ENCODE measurements around the gene FAM114A2.

The FAM114A2 gene

DNA sequence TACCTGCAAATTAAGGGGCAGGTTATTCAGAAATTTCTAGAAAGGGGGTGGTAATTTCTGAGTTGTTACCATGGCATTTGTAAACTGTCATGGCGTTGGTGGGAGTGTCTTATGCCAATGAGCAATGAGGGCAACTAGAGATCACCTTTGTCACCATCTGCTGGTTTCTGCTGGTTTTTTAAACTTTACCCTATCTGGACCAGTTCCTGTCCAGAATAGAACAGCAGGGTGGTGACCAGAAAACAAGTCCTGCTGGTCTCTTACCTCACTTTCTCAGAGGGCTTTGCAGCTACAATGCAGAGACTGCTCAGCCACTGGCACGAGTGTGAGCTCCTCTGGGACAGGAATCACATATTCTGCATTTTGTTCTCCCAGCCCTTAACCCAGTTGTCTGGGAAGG is 51.4 kb downstream of the FAM114A2 start:
- Histone ChIP-seq H3K4me1 (ENCODE audit: control insufficient read depth, insufficient read depth, low read length) (no peaks in the 10 kb centered on the region), H3K4me3 (ENCODE audit: low read depth, low read length) (no peak overlapping the region), H3K27me3 (ENCODE audit: control insufficient read depth, insufficient read depth, low read length) (no peaks in the 10 kb centered on the region), H3K9me3 (ENCODE audit: control insufficient read depth, insufficient read depth, low read depth, low read length) (no peaks in the 10 kb centered on the region), H3K27ac (ENCODE audit: low read depth, low read length) (no peak overlapping the region), H3K9ac (ENCODE audit: low read length) (no peak overlapping the region), H3K36me3 (ENCODE audit: control insufficient read depth, insufficient read depth, low read length) (no peaks in the 10 kb centered on the region)

GRCh38 chr5:153985498-153985897 is 53.2 kb downstream of the FAM114A2 start:
- Histone ChIP-seq H3K27me3 (ENCODE audit: control insufficient read depth, insufficient read depth, low read length) (no peaks in the 10 kb centered on the region), H3K4me1 (ENCODE audit: control insufficient read depth, insufficient read depth, low read length) (no peaks in the 10 kb centered on the region), H3K27ac (ENCODE audit: low read depth, low read length) (no peak overlapping the region), H3K9ac (ENCODE audit: low read length) (no peak overlapping the region), H3K36me3 (ENCODE audit: control insufficient read depth, insufficient read depth, low read length) (no peaks in the 10 kb centered on the region), H3K4me3 (ENCODE audit: low read depth, low read length) (no peak overlapping the region), H3K9me3 (ENCODE audit: control insufficient read depth, insufficient read depth, low read depth, low read length) (no peaks in the 10 kb centered on the region)

DNA sequence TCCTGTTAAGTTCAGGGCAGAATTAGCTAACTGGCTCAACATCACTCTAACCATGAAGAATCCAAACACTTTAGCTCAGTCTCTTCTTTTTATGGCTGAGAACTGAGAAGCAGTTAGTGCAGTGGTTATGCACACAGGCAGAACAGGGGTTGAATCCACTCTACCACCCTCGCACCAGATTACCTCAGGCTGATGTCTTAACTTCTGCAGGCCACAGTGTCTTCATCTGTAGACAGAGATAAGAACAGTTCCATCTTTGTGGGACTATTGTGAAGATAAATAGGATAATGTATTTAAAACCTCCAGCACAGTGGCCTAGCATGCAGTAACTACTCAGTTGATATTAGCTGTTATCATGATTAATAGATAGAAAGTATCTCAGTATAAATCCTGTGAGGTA is 54.8 kb downstream of the FAM114A2 start:
- H3K27ac ChIP-seq (ENCODE audit: low read depth, low read length), result no peak overlapping the region
- H3K36me3 ChIP-seq (ENCODE audit: control insufficient read depth, insufficient read depth, low read length), result no peaks in the 10 kb centered on the region
- no peaks in the 10 kb centered on the region for H3K4me1 ChIP-seq (ENCODE audit: control insufficient read depth, insufficient read depth, low read length)
- H3K9me3 ChIP-seq (ENCODE audit: control insufficient read depth, insufficient read depth, low read depth, low read length), result no peaks in the 10 kb centered on the region
- H3K9ac ChIP-seq (ENCODE audit: low read length), result no peak overlapping the region
- H3K4me3 ChIP-seq (ENCODE audit: low read depth, low read length), result no peak overlapping the region
- H3K27me3 ChIP-seq (ENCODE audit: control insufficient read depth, insufficient read depth, low read length), result no peaks in the 10 kb centered on the region

GRCh38 chr5:153981905-153982605 is 56.7 kb downstream of the FAM114A2 start:
- Histone ChIP-seq H3K27ac (ENCODE audit: low read depth, low read length) (no peak overlapping the region), H3K9ac (ENCODE audit: low read length) (no peak overlapping the region)

GRCh38 chr5:153979028-153979783 is 59.5 kb downstream of the FAM114A2 start:
- H3K27ac ChIP-seq (ENCODE audit: low read depth, low read length), result no peak overlapping the region
- H3K9ac ChIP-seq (ENCODE audit: low read length), result no peak overlapping the region
- H3K36me3 ChIP-seq (ENCODE audit: control insufficient read depth, insufficient read depth, low read length), result no peaks in the 10 kb centered on the region
- no peaks in the 10 kb centered on the region for H3K4me1 ChIP-seq (ENCODE audit: control insufficient read depth, insufficient read depth, low read length)
- H3K9me3 ChIP-seq (ENCODE audit: control insufficient read depth, insufficient read depth, low read depth, low read length), result no peaks in the 10 kb centered on the region
- no peak overlapping the region for H3K4me3 ChIP-seq (ENCODE audit: low read depth, low read length)
- no peaks in the 10 kb centered on the region for H3K27me3 ChIP-seq (ENCODE audit: control insufficient read depth, insufficient read depth, low read length)

More at GRCh38 chr5:153981905-153982605, 56.7 kb downstream of the FAM114A2 start:
- no peak overlapping the region for H3K4me3 ChIP-seq (ENCODE audit: low read depth, low read length)
- no peaks in the 10 kb centered on the region for H3K36me3 ChIP-seq (ENCODE audit: control insufficient read depth, insufficient read depth, low read length)
- H3K9me3 ChIP-seq (ENCODE audit: control insufficient read depth, insufficient read depth, low read depth, low read length), result no peaks in the 10 kb centered on the region
- no peaks in the 10 kb centered on the region for H3K27me3 ChIP-seq (ENCODE audit: control insufficient read depth, insufficient read depth, low read length)
- no peaks in the 10 kb centered on the region for H3K4me1 ChIP-seq (ENCODE audit: control insufficient read depth, insufficient read depth, low read length)

DNA sequence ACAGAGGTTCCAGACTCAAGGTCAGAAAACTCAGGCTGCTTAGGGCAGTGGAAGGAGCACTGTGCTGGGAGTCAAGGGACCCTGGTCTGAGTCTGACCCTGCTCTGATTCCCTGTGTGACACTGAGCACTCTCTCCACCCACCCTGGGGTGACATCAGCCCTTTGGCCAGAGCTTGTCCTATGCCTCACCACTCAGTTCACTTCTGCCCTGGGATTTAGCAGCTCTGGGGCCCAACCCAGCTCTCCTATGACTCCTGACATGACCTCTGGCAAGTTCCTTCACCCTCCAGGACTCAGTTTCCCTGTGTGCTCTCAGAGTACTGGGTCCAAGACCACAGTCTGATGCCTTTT is 63.9 kb downstream of the FAM114A2 start:
- no peak overlapping the region for H3K4me3 ChIP-seq (ENCODE audit: low read depth, low read length)
- no peak overlapping the region for H3K9ac ChIP-seq (ENCODE audit: low read length)
- H3K4me1 ChIP-seq (ENCODE audit: control insufficient read depth, insufficient read depth, low read length), result no peaks in the 10 kb centered on the region
- H3K27me3 ChIP-seq (ENCODE audit: control insufficient read depth, insufficient read depth, low read length), result no peaks in the 10 kb centered on the region
- no peaks in the 10 kb centered on the region for H3K36me3 ChIP-seq (ENCODE audit: control insufficient read depth, insufficient read depth, low read length)
- H3K27ac ChIP-seq (ENCODE audit: low read depth, low read length), result no peak overlapping the region
- no peaks in the 10 kb centered on the region for H3K9me3 ChIP-seq (ENCODE audit: control insufficient read depth, insufficient read depth, low read depth, low read length)

DNA sequence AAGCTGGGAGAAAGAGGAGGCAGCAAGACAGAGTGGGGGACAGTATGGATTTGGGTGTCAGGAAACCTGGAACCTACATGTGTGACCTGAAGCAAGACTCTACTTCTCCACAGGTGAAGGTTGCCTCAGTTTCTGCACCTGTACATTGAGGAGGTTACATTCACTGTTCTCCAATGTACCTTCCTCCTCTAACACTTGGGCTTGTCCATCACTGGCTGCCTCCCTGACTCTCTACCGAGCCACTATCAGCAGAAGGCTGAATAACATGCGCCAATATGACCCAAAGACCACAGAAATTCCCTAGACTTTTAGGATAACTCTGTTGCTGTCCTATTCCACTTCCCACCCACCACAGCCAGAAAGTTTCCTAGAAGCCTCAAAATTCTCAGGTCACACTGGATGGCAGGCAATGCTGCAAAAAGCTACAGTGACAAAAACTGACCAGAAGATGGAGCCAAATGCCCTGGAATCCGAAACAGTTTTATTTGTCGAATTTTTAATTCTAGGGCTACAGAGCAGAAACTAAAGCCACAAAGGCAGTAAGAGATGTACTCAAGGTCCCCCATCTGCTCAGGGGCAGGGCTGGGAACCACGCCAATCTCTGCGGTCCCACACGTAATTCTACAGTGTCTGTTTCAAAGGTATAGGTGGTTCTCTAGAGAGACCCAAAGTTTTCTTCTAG is 64.4 kb downstream of the FAM114A2 start:
- H3K9ac ChIP-seq (ENCODE audit: low read length), result no peak overlapping the region
- H3K4me3 ChIP-seq (ENCODE audit: low read depth, low read length), result no peak overlapping the region
- no peak overlapping the region for H3K27ac ChIP-seq (ENCODE audit: low read depth, low read length)
- H3K9me3 ChIP-seq (ENCODE audit: control insufficient read depth, insufficient read depth, low read depth, low read length), result no peaks in the 10 kb centered on the region
- H3K36me3 ChIP-seq (ENCODE audit: control insufficient read depth, insufficient read depth, low read length), result no peaks in the 10 kb centered on the region
- no peaks in the 10 kb centered on the region; the same call in 1 of the 2 replicates for H3K4me1 ChIP-seq (ENCODE audit: control insufficient read depth, insufficient read depth, low read length)
- H3K27me3 ChIP-seq (ENCODE audit: control insufficient read depth, insufficient read depth, low read length), result no peaks in the 10 kb centered on the region

- no peak overlapping the region for H3K9ac ChIP-seq (ENCODE audit: low read length)
- no peak overlapping the region for H3K4me3 ChIP-seq (ENCODE audit: low read depth, low read length)
- no peaks in the 10 kb centered on the region for H3K9me3 ChIP-seq (ENCODE audit: control insufficient read depth, insufficient read depth, low read depth, low read length)
- H3K4me1 ChIP-seq (ENCODE audit: control insufficient read depth, insufficient read depth, low read length), result no peaks in the 10 kb centered on the region; the same call in 1 of the 2 replicates
- H3K27me3 ChIP-seq (ENCODE audit: control insufficient read depth, insufficient read depth, low read length), result no peaks in the 10 kb centered on the region
- H3K27ac ChIP-seq (ENCODE audit: low read depth, low read length), result no peak overlapping the region
- no peaks in the 10 kb centered on the region for H3K36me3 ChIP-seq (ENCODE audit: control insufficient read depth, insufficient read depth, low read length)
Measured at GRCh38 chr5:153972240-153972639, 66.5 kb downstream of the FAM114A2 start.

DNA sequence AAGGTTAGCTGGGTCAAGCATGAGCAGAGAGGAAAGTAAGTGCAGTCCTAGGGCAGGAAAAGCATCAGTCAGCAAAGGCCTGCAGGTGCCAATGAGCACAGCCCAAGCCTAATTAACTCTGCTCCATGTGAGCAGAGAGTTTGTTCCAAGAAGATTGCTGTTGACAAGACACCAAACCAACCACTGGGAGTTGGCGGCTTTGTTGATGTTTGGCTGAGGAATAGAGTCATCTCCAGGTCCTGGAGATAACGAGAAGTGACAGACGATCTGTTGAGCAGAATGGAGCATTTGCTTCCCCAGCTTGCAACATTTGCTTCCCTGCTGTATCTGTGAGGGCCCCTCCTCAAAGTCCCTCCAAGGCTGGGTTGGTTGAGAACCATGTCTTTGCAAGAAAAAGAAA is 68.2 kb downstream of the FAM114A2 start:
- Histone ChIP-seq H3K27me3 (ENCODE audit: control insufficient read depth, insufficient read depth, low read length) (no peaks in the 10 kb centered on the region), H3K4me1 (ENCODE audit: control insufficient read depth, insufficient read depth, low read length) (no peaks in the 10 kb centered on the region; the same call in 1 of the 2 replicates), H3K9me3 (ENCODE audit: control insufficient read depth, insufficient read depth, low read depth, low read length) (no peaks in the 10 kb centered on the region), H3K36me3 (ENCODE audit: control insufficient read depth, insufficient read depth, low read length) (no peaks in the 10 kb centered on the region), H3K27ac (ENCODE audit: low read depth, low read length) (no peak overlapping the region), H3K9ac (ENCODE audit: low read length) (no peak overlapping the region), H3K4me3 (ENCODE audit: low read depth, low read length) (no peak overlapping the region)

GRCh38 chr5:153969563-153969895 is 69.2 kb downstream of the FAM114A2 start:
- Histone ChIP-seq H3K4me3 (ENCODE audit: low read depth, low read length) (no peak overlapping the region), H3K27me3 (ENCODE audit: control insufficient read depth, insufficient read depth, low read length) (no peaks in the 10 kb centered on the region), H3K9ac (ENCODE audit: low read length) (no peak overlapping the region), H3K27ac (ENCODE audit: low read depth, low read length) (no peak overlapping the region), H3K9me3 (ENCODE audit: control insufficient read depth, insufficient read depth, low read depth, low read length) (no peaks in the 10 kb centered on the region), H3K4me1 (ENCODE audit: control insufficient read depth, insufficient read depth, low read length) (peaks cover 4% of the 10 kb centered on the region), H3K36me3 (ENCODE audit: control insufficient read depth, insufficient read depth, low read length) (no peaks in the 10 kb centered on the region)

Measured in HUES6 (cell line).